OCI-LY3 (cell line): ENCODE results near the gene PUDP.
"Not testable (repeated sequence)": the region's sequence is repeated elsewhere in the genome, so short reads cannot be mapped to it uniquely, and the experiment has no call there.

Source experiments
- H2AFZ ChIP-seq: fragments of 200-600, 300-600 bp; shearing (Covaris generic); 2 replicates; pipeline ENCODE4 v1.6.0; 2014; ENCODE audit warnings: antibody characterized with exemption, low read depth, low read length
- H3K27ac ChIP-seq: fragments of 200-600, 300-600 bp; sonication (generic); 2 replicates; pipeline ENCODE4 v1.5.1; 2014; ENCODE audit warnings: mild to moderate bottlenecking, low read length, moderate library complexity, mixed read lengths
- H3K27me3 ChIP-seq: fragments of 200-600, 300-600 bp; sonication (generic); 2 replicates; pipeline ENCODE4 v1.6.1; 2014; ENCODE audit warnings: low read depth, low read length, mixed read lengths
- H3K36me3 ChIP-seq: fragments of 200-600, 300-600 bp; sonication (generic); replicated peaks from 2 replicates; pipeline ENCODE3; 2014; ENCODE audit warnings: low read depth, low read length, mixed read lengths
- H3K4me1 ChIP-seq: fragments of 300-600, 200-600 bp; sonication (generic); 2 replicates; pipeline ENCODE4 v1.6.1; 2014; ENCODE audit warnings: low read length, mixed read lengths
- H3K4me2 ChIP-seq: fragments of 200-600, 300-600 bp; sonication (generic); 2 replicates; pipeline ENCODE4 v1.6.1; 2014; ENCODE audit warnings: low read length, mixed read lengths
- H3K4me3 ChIP-seq: fragments of 300-600, 200-600 bp; sonication (generic); 2 replicates; pipeline ENCODE4 v1.5.1; 2014; ENCODE audit warnings: antibody characterized with exemption, mild to moderate bottlenecking, low read length, moderate library complexity
- H3K79me2 ChIP-seq: fragments of 300-600, 200-600 bp; shearing (Covaris generic); 2 replicates; pipeline ENCODE4 v1.6.1; 2014; ENCODE audit warnings: mild to moderate bottlenecking, low read length, mixed read lengths
- H3K9ac ChIP-seq: fragments of 300-600, 200-600 bp; shearing (Covaris generic); 2 replicates; pipeline ENCODE4 v1.6.0; 2014; ENCODE audit warnings: mild to moderate bottlenecking, low read length, moderate library complexity
- H3K9me3 ChIP-seq: fragments of 200-600, 300-600 bp; shearing (Covaris generic); 2 replicates; pipeline ENCODE4 v1.6.1; 2014; ENCODE audit warnings: low read length, mixed read lengths; ENCODE audit not compliant: insufficient read depth
- H4K20me1 ChIP-seq: fragments of 200-600, 300-600 bp; sonication (generic); 2 replicates; pipeline ENCODE4 v1.6.1; 2016; ENCODE audit warnings: low read length, mixed read lengths; ENCODE audit not compliant: insufficient read depth
- CTCF ChIP-seq: fragments of 200-600, 300-600 bp; sonication (generic); IDR thresholded peaks from 2 replicates; pipeline ENCODE4 v1.5.1; 2014; ENCODE audit warnings: antibody characterized with exemption, low read length, low read depth
- EZH2phosphoT487 ChIP-seq: fragments of 200-600 bp; shearing (Covaris generic); IDR thresholded peaks from 2 replicates; pipeline ENCODE4 v1.6.1; 2018; ENCODE audit warnings: antibody characterized with exemption, mixed run types, low read depth

Gene PUDP

GRCh38 chrX:7045238-7045955, 102.6 kb downstream of the PUDP start:
- Histone ChIP-seq H3K4me1 (no peaks in the 10 kb centered on the region), H3K27ac (no peak overlapping the region), H3K9ac (no peak overlapping the region), H3K4me2 (no peak overlapping the region), H3K36me3 (peaks cover 2% of the 10 kb centered on the region), H3K79me2 (no peaks in the 10 kb centered on the region), H4K20me1 (no peaks in the 10 kb centered on the region), H3K27me3 (no peaks in the 10 kb centered on the region), H3K9me3 (no peaks in the 10 kb centered on the region), H2AFZ (no peak overlapping the region), H3K4me3 (no peak overlapping the region)
- TF ChIP-seq CTCF = no peak
- TF ChIP-seq EZH2phosphoT487 = no peak

- H3K4me3 ChIP-seq, H3K9me3 ChIP-seq, H3K27me3 ChIP-seq, H3K9ac ChIP-seq, H3K4me1 ChIP-seq, H3K27ac ChIP-seq, H3K36me3 ChIP-seq, H3K79me2 ChIP-seq, H3K4me2 ChIP-seq, H2AFZ ChIP-seq, H4K20me1 ChIP-seq: not testable (repeated sequence)
Observed at GRCh38 chrX:7043796-7044433, 104.0 kb downstream of the PUDP start.

GRCh38 chrX:7028246-7028645, 119.7 kb downstream of the PUDP start:
- Histone ChIP-seq H3K9ac (no peak overlapping the region), H3K36me3 (no peaks in the 10 kb centered on the region), H3K79me2 (no peaks in the 10 kb centered on the region), H4K20me1 (no peaks in the 10 kb centered on the region), H3K4me2 (no peak overlapping the region), H3K9me3 (no peaks in the 10 kb centered on the region), H3K4me1 (no peaks in the 10 kb centered on the region), H3K27me3 (no peaks in the 10 kb centered on the region), H3K27ac (no peak overlapping the region), H3K4me3 (no peak overlapping the region), H2AFZ (no peak overlapping the region)
- TF ChIP-seq CTCF = no peak

GRCh38 chrX:7027071-7027470, 120.9 kb downstream of the PUDP start:
- Histone ChIP-seq H3K9me3 (no peaks in the 10 kb centered on the region), H3K4me2 (no peak overlapping the region), H3K4me3 (no peak overlapping the region), H4K20me1 (no peaks in the 10 kb centered on the region), H3K27ac (no peak overlapping the region), H3K4me1 (no peaks in the 10 kb centered on the region), H2AFZ (no peak overlapping the region), H3K27me3 (no peaks in the 10 kb centered on the region), H3K36me3 (no peaks in the 10 kb centered on the region), H3K9ac (no peak overlapping the region), H3K79me2 (no peaks in the 10 kb centered on the region)
- TF ChIP-seq EZH2phosphoT487 (no peak), CTCF (no peak)

GRCh38 chrX:7026365-7026764, 121.6 kb downstream of the PUDP start:
- H4K20me1 ChIP-seq, H3K4me1 ChIP-seq, H3K79me2 ChIP-seq, H2AFZ ChIP-seq, H3K36me3 ChIP-seq, H3K4me3 ChIP-seq, H3K9me3 ChIP-seq, H3K4me2 ChIP-seq, H3K27ac ChIP-seq, H3K27me3 ChIP-seq, H3K9ac ChIP-seq: not testable (repeated sequence)
